OCI-LY1 (cell line): ENCODE measurements around the gene EPAS1.

Experiments
- H2AFZ ChIP-seq: fragments of 200-600 bp; sonication (generic), shearing (Covaris generic); 2 replicates; pipeline ENCODE4 v1.6.0; 2014; ENCODE audit warnings: antibody characterized with exemption, mild to moderate bottlenecking, low read length
- H3F3A ChIP-seq: fragments of 200-600 bp; sonication (generic), shearing (Covaris generic); 2 replicates; pipeline ENCODE4 v1.6.0; 2014; ENCODE audit warnings: mild to moderate bottlenecking, antibody characterized with exemption, low read length, moderate library complexity; ENCODE audit not compliant: insufficient read depth
- H3K27ac ChIP-seq: fragments of 200-600 bp; sonication (generic); 2 replicates; pipeline ENCODE4 v1.5.1; 2014; ENCODE audit warnings: low read length, mixed run types, mild to moderate bottlenecking, low read depth; ENCODE audit not compliant: poor library complexity, severe bottlenecking
- H3K27me3 ChIP-seq: fragments of 200-600 bp; sonication (generic); 2 replicates; pipeline ENCODE4 v1.6.0; 2014; ENCODE audit warnings: antibody characterized with exemption, mild to moderate bottlenecking, low read length, moderate library complexity; ENCODE audit not compliant: insufficient read depth
- H3K36me3 ChIP-seq: fragments of 200-600 bp; sonication (generic); 2 replicates; pipeline ENCODE4 v1.6.1; 2014; ENCODE audit warnings: mild to moderate bottlenecking, antibody characterized with exemption, low read length, moderate library complexity, mixed read lengths; ENCODE audit not compliant: insufficient read depth
- H3K4me1 ChIP-seq: fragments of 200-600 bp; sonication (generic); 2 replicates; pipeline ENCODE4 v1.5.1; 2014; ENCODE audit warnings: mild to moderate bottlenecking, low read length, moderate library complexity; ENCODE audit not compliant: insufficient read depth, severe bottlenecking
- H3K4me2 ChIP-seq: fragments of 200-600 bp; sonication (generic), shearing (Covaris generic); 2 replicates; pipeline ENCODE4 v1.6.1; 2014; ENCODE audit warnings: low read length
- H3K4me3 ChIP-seq: fragments of 200-600 bp; sonication (generic); 2 replicates; pipeline ENCODE4 v1.5.1; 2014; ENCODE audit warnings: low read length, low read depth, mild to moderate bottlenecking, mixed read lengths; ENCODE audit not compliant: poor library complexity, severe bottlenecking
- H3K79me2 ChIP-seq: fragments of 200-600 bp; shearing (Covaris generic); 2 replicates; pipeline ENCODE4 v1.6.1; 2016; ENCODE audit warnings: mixed run types, low read length, mixed read lengths; ENCODE audit not compliant: insufficient read depth
- H3K9ac ChIP-seq: fragments of 200-600 bp; sonication (generic), shearing (Covaris generic); 2 replicates; pipeline ENCODE4 v1.6.1; 2014; ENCODE audit warnings: mild to moderate bottlenecking, low read length, mixed read lengths
- H3K9me2 ChIP-seq: fragments of 200-600 bp; sonication (generic), shearing (Covaris generic); 2 replicates; pipeline ENCODE4 v1.6.1; 2014; ENCODE audit warnings: low read depth, mild to moderate bottlenecking, low read length, mixed read lengths
- H3K9me3 ChIP-seq: fragments of 200-600 bp; shearing (Covaris generic); 2 replicates; pipeline ENCODE4 v1.6.1; 2014; ENCODE audit warnings: low read length, mixed read lengths
- H4K20me1 ChIP-seq: fragments of 200-600 bp; sonication (generic), shearing (Covaris generic); 2 replicates; pipeline ENCODE4 v1.6.0; 2016; ENCODE audit warnings: mild to moderate bottlenecking, low read length; ENCODE audit not compliant: insufficient read depth
- EZH2 ChIP-seq: fragments of 200-600 bp; sonication (generic), shearing (Covaris generic); IDR thresholded peaks from 2 replicates; pipeline ENCODE4 v1.8.0; 2017; ENCODE audit warnings: borderline replicate concordance, mixed run types, mild to moderate bottlenecking, antibody characterized with exemption, low read length, moderate library complexity, mixed read lengths
- TF ChIP-seq, protein P1 (sequence below): fragments of 200-600 bp; sonication (generic), shearing (Covaris generic); IDR thresholded peaks from 2 replicates; pipeline ENCODE4 v1.5.1; 2017; ENCODE audit warnings: mild to moderate bottlenecking, antibody characterized with exemption, low read length, moderate library complexity, mixed read lengths

The EPAS1 gene

DNA sequence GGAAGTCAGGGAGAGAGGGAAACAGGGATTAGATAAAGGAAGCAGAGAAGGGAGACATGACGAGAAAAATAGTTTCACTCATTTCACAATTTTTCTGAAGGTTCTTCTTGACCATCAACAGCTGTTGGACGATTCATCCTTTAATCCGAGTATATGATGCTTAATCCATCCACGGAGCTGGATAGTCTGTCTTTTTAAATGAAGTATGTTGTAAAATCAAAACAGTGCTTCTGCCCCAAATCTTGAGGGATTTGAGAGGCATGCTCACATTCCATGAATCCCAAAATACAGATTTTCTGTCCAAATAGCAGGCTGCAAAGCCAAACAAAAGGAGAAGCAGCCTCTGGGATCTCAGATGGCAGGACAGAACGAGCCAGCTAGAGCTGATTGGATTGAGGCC is 47.5 kb downstream of the EPAS1 start:
- Histone ChIP-seq H3K79me2 (no peaks in the 10 kb centered on the region), H3K9me2 (no peaks in the 10 kb centered on the region), H3K4me3 (no peak overlapping the region), H2AFZ (no peak overlapping the region), H3K27ac (no peak overlapping the region), H3K9ac (no peak overlapping the region), H3K4me2 (no peak overlapping the region), H3K36me3 (no peaks in the 10 kb centered on the region), H3K9me3 (no peaks in the 10 kb centered on the region), H3F3A (no peaks in the 10 kb centered on the region), H3K4me1 (no peaks in the 10 kb centered on the region), H4K20me1 (no peaks in the 10 kb centered on the region), H3K27me3 (no peaks in the 10 kb centered on the region)
- TF ChIP-seq EZH2: no peak
- TF ChIP-seq, protein P1, sequence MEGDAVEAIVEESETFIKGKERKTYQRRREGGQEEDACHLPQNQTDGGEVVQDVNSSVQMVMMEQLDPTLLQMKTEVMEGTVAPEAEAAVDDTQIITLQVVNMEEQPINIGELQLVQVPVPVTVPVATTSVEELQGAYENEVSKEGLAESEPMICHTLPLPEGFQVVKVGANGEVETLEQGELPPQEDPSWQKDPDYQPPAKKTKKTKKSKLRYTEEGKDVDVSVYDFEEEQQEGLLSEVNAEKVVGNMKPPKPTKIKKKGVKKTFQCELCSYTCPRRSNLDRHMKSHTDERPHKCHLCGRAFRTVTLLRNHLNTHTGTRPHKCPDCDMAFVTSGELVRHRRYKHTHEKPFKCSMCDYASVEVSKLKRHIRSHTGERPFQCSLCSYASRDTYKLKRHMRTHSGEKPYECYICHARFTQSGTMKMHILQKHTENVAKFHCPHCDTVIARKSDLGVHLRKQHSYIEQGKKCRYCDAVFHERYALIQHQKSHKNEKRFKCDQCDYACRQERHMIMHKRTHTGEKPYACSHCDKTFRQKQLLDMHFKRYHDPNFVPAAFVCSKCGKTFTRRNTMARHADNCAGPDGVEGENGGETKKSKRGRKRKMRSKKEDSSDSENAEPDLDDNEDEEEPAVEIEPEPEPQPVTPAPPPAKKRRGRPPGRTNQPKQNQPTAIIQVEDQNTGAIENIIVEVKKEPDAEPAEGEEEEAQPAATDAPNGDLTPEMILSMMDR: no peak

DNA sequence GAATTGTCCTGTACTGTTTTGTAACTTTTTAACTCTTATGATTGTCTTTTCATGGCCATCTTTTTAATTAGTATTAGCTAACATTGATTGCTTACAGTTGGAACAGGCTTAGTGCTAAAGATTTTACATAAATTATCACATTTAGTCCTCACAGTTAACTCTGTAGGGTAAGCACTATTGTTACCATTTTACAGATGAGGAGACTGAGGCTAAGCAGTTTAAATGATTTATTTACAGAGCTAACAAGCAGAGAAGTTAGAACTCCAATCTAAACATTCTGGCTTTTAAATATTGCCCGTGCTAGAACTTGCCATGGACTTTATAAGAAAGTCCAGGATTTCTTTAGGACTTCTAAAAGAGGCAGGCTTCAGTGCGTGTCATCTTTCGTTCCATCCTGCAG is 48.6 kb downstream of the EPAS1 start:
- no peaks in the 10 kb centered on the region for H3K9me2 ChIP-seq
- no peak for TF ChIP-seq EZH2
- TF ChIP-seq, protein P1: no peak
- H3K4me2 ChIP-seq: no peak overlapping the region
- H3K4me3 ChIP-seq: no peak overlapping the region
- H3K27ac ChIP-seq: no peak overlapping the region
- H3K27me3 ChIP-seq: no peaks in the 10 kb centered on the region
- H4K20me1 ChIP-seq: no peaks in the 10 kb centered on the region
- H3K9ac ChIP-seq: no peak overlapping the region
- no peaks in the 10 kb centered on the region for H3K79me2 ChIP-seq
- H2AFZ ChIP-seq: no peak overlapping the region
- no peaks in the 10 kb centered on the region for H3K4me1 ChIP-seq
- no peaks in the 10 kb centered on the region for H3K36me3 ChIP-seq
- H3F3A ChIP-seq: no peaks in the 10 kb centered on the region
- H3K9me3 ChIP-seq: no peaks in the 10 kb centered on the region

DNA sequence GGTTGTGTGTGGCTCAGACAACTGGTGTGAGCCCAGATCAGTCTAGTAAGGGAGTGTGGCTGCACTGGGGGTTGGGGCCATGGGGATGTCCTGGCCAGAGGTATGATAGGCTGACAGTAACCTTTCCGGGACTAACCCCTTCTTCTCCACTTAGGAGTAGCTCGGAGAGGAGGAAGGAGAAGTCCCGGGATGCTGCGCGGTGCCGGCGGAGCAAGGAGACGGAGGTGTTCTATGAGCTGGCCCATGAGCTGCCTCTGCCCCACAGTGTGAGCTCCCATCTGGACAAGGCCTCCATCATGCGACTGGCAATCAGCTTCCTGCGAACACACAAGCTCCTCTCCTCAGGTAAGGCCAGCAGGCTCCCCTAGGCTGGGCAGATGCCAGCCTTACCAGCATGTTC is 49.5 kb downstream of the EPAS1 start:
- Histone ChIP-seq H3F3A (no peaks in the 10 kb centered on the region), H3K27ac (no peak overlapping the region), H3K4me3 (no peak overlapping the region), H2AFZ (no peak overlapping the region), H3K4me2 (no peak overlapping the region), H3K79me2 (no peaks in the 10 kb centered on the region), H3K9me3 (no peaks in the 10 kb centered on the region), H3K9ac (no peak overlapping the region), H3K4me1 (no peaks in the 10 kb centered on the region), H3K9me2 (no peaks in the 10 kb centered on the region), H3K36me3 (no peaks in the 10 kb centered on the region), H4K20me1 (no peaks in the 10 kb centered on the region), H3K27me3 (no peaks in the 10 kb centered on the region)
- TF ChIP-seq, protein P1: no peak
